Measurements from ENCODE around the gene ATP2A1. TPM values are rescaled to one million over a fixed set of nuclear protein-coding genes. Genes with fewer than 3 reads are reported as not detected.

ATP2A1 gene
- total and polyA plus RNA-seq, 2 experiments from 2014 or later: 0.09 to 0.11 TPM

DNA sequence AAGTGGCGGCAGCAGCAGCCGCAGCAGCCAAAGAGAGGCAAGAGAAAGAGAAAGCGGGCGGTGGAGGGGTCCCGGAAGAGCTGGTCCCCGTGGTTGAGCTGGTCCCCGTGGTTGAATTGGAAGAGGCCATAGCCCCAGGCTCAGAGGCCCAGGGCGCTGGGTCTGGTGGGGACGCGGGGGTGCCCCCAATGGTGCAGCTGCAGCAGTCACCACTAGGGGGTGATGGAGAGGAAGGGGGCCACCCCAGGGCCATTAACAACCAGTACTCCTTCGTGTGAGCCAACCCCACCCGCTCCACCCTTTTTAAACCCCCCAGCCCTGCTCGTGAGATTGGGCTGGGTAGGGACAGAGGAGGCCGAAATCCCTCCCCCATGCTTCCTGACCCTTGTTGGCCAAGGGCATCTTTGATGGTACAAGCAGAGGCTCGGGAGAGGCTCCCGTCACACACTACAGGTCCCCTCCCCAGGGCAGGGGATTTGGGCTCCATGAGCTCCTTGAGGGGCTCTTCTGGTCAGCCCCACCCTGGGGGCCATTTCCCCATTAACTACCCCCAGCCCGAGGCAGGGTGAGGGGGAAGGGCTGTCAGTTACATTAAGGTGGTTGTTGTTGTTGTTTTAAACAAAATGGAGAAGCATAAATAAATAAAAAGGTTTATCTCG is 4.6 kb upstream of the ATP2A1 start:
- TF ChIP-seq EZH2 (IDR thresholded peaks at IDR 0.05; ENCODE audit: insufficient read depth, poor library complexity, severe bottlenecking) (no peak), EZH2phosphoT487 (IDR thresholded peaks at IDR 0.05; ENCODE audit: insufficient read depth, low read depth) (no peak)
- H2AFZ ChIP-seq: no peak overlapping the region
- no peaks in the 10 kb centered on the region for H3K27me3 ChIP-seq (replicated peaks; ENCODE audit: insufficient read depth)
- H3K36me3 ChIP-seq (ENCODE audit: low read depth): peaks cover 10% of the 10 kb centered on the region; the same call in 1 of the 2 replicates
- no peak overlapping the region for H3K4me3 ChIP-seq
- H3F3A ChIP-seq (ENCODE audit: insufficient read depth): no peaks in the 10 kb centered on the region
- peak; percentile 43 for DNase-seq
- H3K9ac ChIP-seq: no peak overlapping the region
- 93 to 94% methylated on average over 14 to 18 of the region's 18 CpGs for WGBS, 2 experiments (ENCODE audit: low coverage in 1 of 2, low lambda C conversion rate in 2 of 2, missing lambda C conversion rate in 2 of 2)
- H3K9me2 ChIP-seq (ENCODE audit: insufficient read depth): no peaks in the 10 kb centered on the region
- no peaks in the 10 kb centered on the region for H3K79me2 ChIP-seq (ENCODE audit: insufficient read depth)
- no peaks in the 10 kb centered on the region for H4K20me1 ChIP-seq (ENCODE audit: insufficient read depth)
- no peaks in the 10 kb centered on the region for H3K4me1 ChIP-seq (ENCODE audit: insufficient read depth)
- H3K9me3 ChIP-seq (ENCODE audit: low read depth): no peaks in the 10 kb centered on the region
- in situ Hi-C loops (cut with MboI): no loop called here
- H3K4me2 ChIP-seq (ENCODE audit: unreplicated experiment): no peak overlapping the region
- no peak overlapping the region for H3K27ac ChIP-seq

DNA sequence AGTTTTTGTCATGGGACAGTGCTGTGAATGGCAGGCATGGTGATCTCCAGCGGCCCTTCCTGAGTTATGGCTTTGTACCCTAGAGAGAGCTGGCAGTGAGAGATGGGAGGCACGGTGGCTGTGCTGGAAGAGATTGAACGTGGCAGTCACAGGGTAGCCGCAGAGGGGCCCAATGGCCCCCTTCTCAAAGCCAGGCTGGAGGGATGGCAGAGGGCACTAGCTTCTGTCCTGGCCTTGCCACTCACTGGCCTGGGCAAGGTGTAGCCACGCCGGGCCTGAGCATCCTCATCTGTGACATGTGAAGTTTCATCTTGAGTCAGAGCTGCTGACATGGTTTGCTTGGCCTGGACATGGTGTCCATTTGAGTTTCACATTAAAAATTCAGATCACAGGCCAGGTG is 3.9 kb upstream of the ATP2A1 start:
- Histone ChIP-seq H3K36me3 (ENCODE audit: low read depth) (peaks cover 4% of the 10 kb centered on the region; the same call in 1 of the 2 replicates), H2AFZ (no peak overlapping the region), H3K4me3 (no peak overlapping the region), H3K4me2 (ENCODE audit: unreplicated experiment) (no peak overlapping the region), H3K9me2 (ENCODE audit: insufficient read depth) (no peaks in the 10 kb centered on the region), H3K27ac (no peak overlapping the region), H3K9me3 (ENCODE audit: low read depth) (no peaks in the 10 kb centered on the region), H3K9ac (no peak overlapping the region), H3K79me2 (ENCODE audit: insufficient read depth) (no peaks in the 10 kb centered on the region), H3K4me1 (ENCODE audit: insufficient read depth) (peaks cover 4% of the 10 kb centered on the region; the same call in 1 of the 2 replicates), H3F3A (ENCODE audit: insufficient read depth) (no peaks in the 10 kb centered on the region), H4K20me1 (ENCODE audit: insufficient read depth) (no peaks in the 10 kb centered on the region), H3K27me3 (replicated peaks; ENCODE audit: insufficient read depth) (no peaks in the 10 kb centered on the region)
- 86 to 89% methylated on average over 6 of the region's 6 CpGs for WGBS, 2 experiments (ENCODE audit: low coverage in 1 of 2, low lambda C conversion rate in 2 of 2, missing lambda C conversion rate in 2 of 2)
- in situ Hi-C loops (cut with MboI): no loop called here
- no peak for DNase-seq
- no peak for TF ChIP-seq EZH2 (IDR thresholded peaks at IDR 0.05; ENCODE audit: insufficient read depth, poor library complexity, severe bottlenecking)
- no peak for TF ChIP-seq EZH2phosphoT487 (IDR thresholded peaks at IDR 0.05; ENCODE audit: insufficient read depth, low read depth)

DNA sequence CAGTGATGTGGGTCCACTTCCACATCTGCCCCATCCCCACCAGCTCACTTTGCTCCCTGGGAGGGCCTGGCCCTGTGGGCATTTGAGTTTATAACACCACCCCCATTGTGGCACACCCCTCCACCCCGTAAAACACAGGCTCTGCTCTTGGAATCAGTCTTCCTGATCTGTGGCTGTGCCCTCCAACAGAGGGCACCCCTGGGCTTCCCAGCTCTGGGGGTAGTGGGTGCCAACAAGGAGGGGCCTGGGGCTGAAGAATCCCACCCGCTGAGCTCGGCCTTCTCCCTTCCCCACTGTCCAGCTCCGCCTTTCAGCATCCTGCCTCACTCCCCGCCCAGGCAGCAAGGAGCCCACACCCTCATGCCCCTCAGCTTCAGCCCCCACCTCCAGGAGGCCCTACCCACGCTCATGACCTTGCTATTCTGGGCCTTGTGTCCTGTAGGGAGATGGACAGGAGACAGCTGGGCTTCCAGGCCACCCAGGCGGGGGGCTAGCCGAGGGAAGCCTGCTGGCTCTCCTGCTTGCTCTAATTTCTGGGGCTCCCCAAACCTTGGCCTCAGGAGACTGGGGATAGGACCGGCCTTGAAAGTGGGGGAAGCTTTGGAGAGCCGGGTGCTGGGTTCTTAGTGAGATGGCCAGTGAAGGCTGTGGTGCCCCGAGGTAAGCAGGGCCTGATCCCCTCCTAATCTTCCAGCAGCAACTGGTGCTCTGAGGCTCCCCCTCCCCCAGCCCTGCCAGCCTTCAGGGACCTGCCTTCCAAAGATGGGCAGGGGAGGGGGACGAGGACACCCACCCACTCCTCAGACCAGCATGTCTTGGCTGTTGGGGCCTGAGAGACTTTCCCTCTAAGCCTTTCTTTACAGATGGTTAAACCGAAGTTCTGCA is 2.9 kb upstream of the ATP2A1 start:
- no peak overlapping the region for H3K27ac ChIP-seq
- H3K36me3 ChIP-seq (ENCODE audit: low read depth): no peaks in the 10 kb centered on the region
- 57 to 58% methylated on average over 11 to 13 of the region's 13 CpGs for WGBS, 2 experiments (ENCODE audit: low coverage in 1 of 2, low lambda C conversion rate in 2 of 2, missing lambda C conversion rate in 2 of 2)
- H3K79me2 ChIP-seq (ENCODE audit: insufficient read depth): no peaks in the 10 kb centered on the region
- H4K20me1 ChIP-seq (ENCODE audit: insufficient read depth): no peaks in the 10 kb centered on the region
- in situ Hi-C loops (cut with MboI): no loop called here
- no peak overlapping the region for H3K4me3 ChIP-seq
- no peak overlapping the region for H3K9ac ChIP-seq
- peaks cover 4% of the 10 kb centered on the region; the same call in 1 of the 2 replicates for H3K4me1 ChIP-seq (ENCODE audit: insufficient read depth)
- H3K9me2 ChIP-seq (ENCODE audit: insufficient read depth): no peaks in the 10 kb centered on the region
- no peak for DNase-seq
- TF ChIP-seq EZH2phosphoT487 (IDR thresholded peaks at IDR 0.05; ENCODE audit: insufficient read depth, low read depth) (no peak), EZH2 (IDR thresholded peaks at IDR 0.05; ENCODE audit: insufficient read depth, poor library complexity, severe bottlenecking) (no peak)
- H3F3A ChIP-seq (ENCODE audit: insufficient read depth): no peaks in the 10 kb centered on the region
- no peak overlapping the region for H3K4me2 ChIP-seq (ENCODE audit: unreplicated experiment)
- H2AFZ ChIP-seq: no peak overlapping the region
- no peaks in the 10 kb centered on the region for H3K9me3 ChIP-seq (ENCODE audit: low read depth)
- H3K27me3 ChIP-seq (replicated peaks; ENCODE audit: insufficient read depth): no peaks in the 10 kb centered on the region

DNA sequence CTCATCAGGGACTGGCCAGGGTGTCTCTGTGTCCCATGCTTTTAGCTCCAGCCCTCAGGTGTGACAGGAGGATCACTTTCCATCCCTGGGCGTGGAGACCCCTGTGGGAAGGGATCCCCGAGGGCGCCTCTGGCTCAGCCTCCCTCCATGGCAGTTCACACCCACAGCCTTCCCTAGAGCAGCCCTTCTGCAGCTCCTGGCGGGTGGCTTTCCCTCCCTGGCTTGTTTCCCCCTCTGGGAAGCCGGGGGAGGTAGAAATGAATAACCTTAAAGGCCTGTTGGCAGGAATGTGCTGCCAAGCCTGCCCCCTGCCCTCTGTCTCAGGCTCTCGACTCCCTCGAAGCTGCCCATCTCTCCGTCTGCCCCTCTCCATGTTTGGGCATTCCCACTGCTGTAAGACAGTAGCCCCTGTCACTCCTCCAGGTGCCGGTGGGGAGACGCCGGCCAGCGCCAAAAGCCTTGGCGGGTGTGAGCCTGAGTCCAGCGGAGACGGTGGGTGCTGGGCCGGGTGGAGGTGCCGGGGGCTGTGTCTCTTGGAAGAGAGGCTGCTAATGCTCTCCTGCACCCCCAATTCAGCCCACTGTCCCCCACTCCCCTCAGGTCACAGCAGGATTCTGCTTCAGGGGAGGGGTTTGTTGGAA is 2.1 kb upstream of the ATP2A1 start:
- Histone ChIP-seq H3K4me1 (ENCODE audit: insufficient read depth) (peaks cover 4% of the 10 kb centered on the region; the same call in 1 of the 2 replicates), H3K4me3 (no peak overlapping the region), H2AFZ (no peak overlapping the region), H3K9me3 (ENCODE audit: low read depth) (no peaks in the 10 kb centered on the region), H3K9ac (no peak overlapping the region), H4K20me1 (ENCODE audit: insufficient read depth) (no peaks in the 10 kb centered on the region), H3K79me2 (ENCODE audit: insufficient read depth) (no peaks in the 10 kb centered on the region), H3F3A (ENCODE audit: insufficient read depth) (no peaks in the 10 kb centered on the region), H3K27me3 (replicated peaks; ENCODE audit: insufficient read depth) (no peaks in the 10 kb centered on the region), H3K36me3 (ENCODE audit: low read depth) (no peaks in the 10 kb centered on the region), H3K27ac (no peak overlapping the region), H3K4me2 (ENCODE audit: unreplicated experiment) (no peak overlapping the region), H3K9me2 (ENCODE audit: insufficient read depth) (no peaks in the 10 kb centered on the region)
- no peak for DNase-seq
- 53 to 54% methylated on average over 17 of the region's 17 CpGs for WGBS, 2 experiments (ENCODE audit: low coverage in 1 of 2, low lambda C conversion rate in 2 of 2, missing lambda C conversion rate in 2 of 2)
- TF ChIP-seq EZH2 (IDR thresholded peaks at IDR 0.05; ENCODE audit: insufficient read depth, poor library complexity, severe bottlenecking): no peak
- no peak for TF ChIP-seq EZH2phosphoT487 (IDR thresholded peaks at IDR 0.05; ENCODE audit: insufficient read depth, low read depth)
- in situ Hi-C loops (cut with MboI): no loop called here

All from GM23248 (cell line).